HCT116 (cell line): ENCODE results near the gene IBSP. TPM values are rescaled to one million over a fixed set of nuclear protein-coding genes. Genes with fewer than 3 reads are reported as not detected.

Experiments used
- ATAC-seq: fragments of 200-7000 bp; cut with Tn5 transposase; 2 replicates; pipeline ENCODE4 v1.9.1; 2020; ENCODE audit warnings: mild to moderate bottlenecking, moderate library complexity
- BruUV-seq: library from RNA; stranded (reverse); fragments of 400-500 nt; replicated peaks from 2 replicates; lab custom pipeline; 2021; lab: Mats Ljungman, UMichigan
- CTCF ChIA-PET: fragments of 300-600 bp; sonication (Branson Sonifier 250); formaldehyde crosslinking; loops from one replicate; lab custom pipeline; 2021; ENCODE audit warnings: antibody characterized with exemption; lab: Charles Lee
- POLR2A ChIA-PET: fragments of 300-600, 350-600 bp; sonication (Branson Sonifier 250); formaldehyde crosslinking; loops from one replicate; lab custom pipeline; 2021; ENCODE audit warnings: antibody characterized with exemption; lab: Charles Lee
- RAD21 ChIA-PET, 2 experiments: fragments of 300-600 bp; sonication (Branson Sonifier 250); formaldehyde crosslinking; loops; one replicate each; lab custom pipeline; 2023; ENCODE audit warnings: low total read pairs in 2 of 2; ENCODE audit not compliant: uncharacterized antibody in 2 of 2, unreplicated experiment in 2 of 2, low non-redundant PET in 1 of 2; lab: Charles Lee
- DNase-seq: peaks from one replicate; pipeline ENCODE4 v3.0.0-alpha.2; 2010; ENCODE audit warnings: low read depth, low spot score
- H2AFZ ChIP-seq: fragments of 200-600 bp; shearing (Covaris generic), sonication (generic); 2 replicates; pipeline ENCODE4 v1.6.1; 2017; ENCODE audit warnings: low read depth, mixed run types, mixed read lengths, antibody characterized with exemption, low read length; ENCODE audit not compliant: poor library complexity, severe bottlenecking
- H3K27ac ChIP-seq: 2 replicates; pipeline ENCODE4 v1.5.1; 2012; ENCODE audit warnings: low read depth, low read length
- H3K27me3 ChIP-seq: fragments of 200-600 bp; sonication (generic); 2 replicates; pipeline ENCODE4 v1.6.1; 2016; ENCODE audit warnings: mixed run types, low read length, mixed read lengths; ENCODE audit not compliant: insufficient read depth
- H3K36me3 ChIP-seq, 2 experiments: fragments of 200-500 bp in 1 of 2; fragments of 200-600 bp in 1 of 2; sonication (Bioruptor generic) in 1 of 2; sonication (generic) in 1 of 2; 2 replicates each; pipeline versions ENCODE4 v1.5.1 to v1.6.1; 2014 to 2016; ENCODE audit warnings: low read length in 2 of 2, inconsistent platforms in 1 of 2, mixed read lengths in 1 of 2, mixed run types in 1 of 2; ENCODE audit not compliant: insufficient read depth in 2 of 2, control insufficient read depth in 1 of 2
- H3K4me1 ChIP-seq, 2 experiments: fragments of 200-600 bp in 1 of 2; sonication (generic) in 1 of 2; 2 replicates each; pipeline versions ENCODE4 v1.5.1 to v1.6.1; 2012 to 2017; ENCODE audit warnings: low read length in 2 of 2, inconsistent platforms in 1 of 2, mild to moderate bottlenecking in 1 of 2, mixed read lengths in 1 of 2, mixed run types in 1 of 2, moderate library complexity in 1 of 2; ENCODE audit not compliant: insufficient read depth in 2 of 2, control insufficient read depth in 1 of 2
- H3K4me2 ChIP-seq: fragments of 200-600 bp; sonication (generic); 2 replicates; pipeline ENCODE4 v1.6.1; 2017; ENCODE audit warnings: mixed run types, low read length, mixed read lengths
- H3K4me3 ChIP-seq, 2 experiments: fragments of 200-600 bp in 1 of 2; sonication (generic) in 1 of 2; replicated peaks in 1 of 2; 2 replicates each; pipeline ENCODE4 v1.5.1; 2011 to 2016; ENCODE audit warnings: low read length in 2 of 2, control low read depth in 1 of 2, low read depth in 1 of 2, mild to moderate bottlenecking in 1 of 2, mixed read lengths in 1 of 2, mixed run types in 1 of 2
- H3K79me2 ChIP-seq: fragments of 200-600 bp; sonication (generic); 2 replicates; pipeline ENCODE4 v1.6.1; 2017; ENCODE audit warnings: mild to moderate bottlenecking, mixed run types, low read length, moderate library complexity, mixed read lengths; ENCODE audit not compliant: insufficient read depth
- H3K9ac ChIP-seq: fragments of 200-600 bp; sonication (generic); 2 replicates; pipeline ENCODE4 v1.6.1; 2016; ENCODE audit warnings: low read length, mixed read lengths
- H3K9me2 ChIP-seq: fragments of 200-600 bp; sonication (generic), shearing (Covaris generic); 2 replicates; pipeline ENCODE4 v1.6.1; 2017; ENCODE audit warnings: mixed run types, mild to moderate bottlenecking, moderate library complexity; ENCODE audit not compliant: insufficient read depth
- H3K9me3 ChIP-seq, 2 experiments: fragments of 200-500 bp in 1 of 2; fragments of 200-600 bp in 1 of 2; sonication (Bioruptor generic) in 1 of 2; sonication (generic) in 1 of 2; 2 replicates each; pipeline ENCODE4 v1.6.1; 2014 to 2017; ENCODE audit warnings: low read length in 2 of 2, mixed read lengths in 2 of 2, inconsistent platforms in 1 of 2, low read depth in 1 of 2, mild to moderate bottlenecking in 1 of 2, mixed run types in 1 of 2, moderate library complexity in 1 of 2; ENCODE audit not compliant: control insufficient read depth in 1 of 2, insufficient read depth in 1 of 2
- H4K20me1 ChIP-seq: fragments of 200-600 bp; sonication (generic), shearing (Covaris generic); 2 replicates; pipeline ENCODE4 v1.6.1; 2017; ENCODE audit warnings: mixed run types, mild to moderate bottlenecking, moderate library complexity; ENCODE audit not compliant: insufficient read depth
- CBX3 ChIP-seq: IDR thresholded peaks from 2 replicates; pipeline ENCODE4 v1.6.1; 2012; ENCODE audit warnings: low read depth
- CEBPB ChIP-seq: IDR thresholded peaks from 2 replicates; pipeline ENCODE4 v1.6.1; 2012; ENCODE audit warnings: low read depth
- EGR1 ChIP-seq: IDR thresholded peaks from 2 replicates; pipeline ENCODE4 v1.6.1; 2012; ENCODE audit warnings: low read depth
- ELF1 ChIP-seq: IDR thresholded peaks from 2 replicates; pipeline ENCODE4 v1.6.1; 2012; ENCODE audit warnings: low read depth, borderline replicate concordance
- EZH2phosphoT487 ChIP-seq: fragments of 200-600 bp; IDR thresholded peaks from 2 replicates; pipeline ENCODE4 v1.6.1; 2018; ENCODE audit warnings: antibody characterized with exemption, borderline replicate concordance
- FOSL1 ChIP-seq: IDR thresholded peaks from 2 replicates; pipeline ENCODE4 v1.6.1; 2012; ENCODE audit warnings: low read depth
- POLR2AphosphoS5 ChIP-seq: IDR thresholded peaks from 2 replicates; pipeline ENCODE4 v1.6.1; 2011; ENCODE audit warnings: mild to moderate bottlenecking, low read depth, low read length, moderate library complexity
- RAD21 ChIP-seq: IDR thresholded peaks from 2 replicates; pipeline ENCODE4 v1.6.1; 2012; ENCODE audit warnings: low read depth, mild to moderate bottlenecking
- SIN3A ChIP-seq: IDR thresholded peaks from 2 replicates; pipeline ENCODE4 v1.6.1; 2012; ENCODE audit warnings: low read depth
- SRF ChIP-seq: IDR thresholded peaks from 2 replicates; pipeline ENCODE4 v1.6.1; 2012; ENCODE audit warnings: low read depth
- TCF7L2 ChIP-seq: IDR thresholded peaks from 2 replicates; pipeline ENCODE4 v1.7.0; 2011; ENCODE audit warnings: borderline replicate concordance, inconsistent platforms; ENCODE audit not compliant: insufficient read depth, insufficient read length; ENCODE audit errors: extremely low read depth
- YY1 ChIP-seq: IDR thresholded peaks from 2 replicates; pipeline ENCODE4 v1.6.1; 2011; ENCODE audit warnings: low read length, low read depth, moderate library complexity, mild to moderate bottlenecking; ENCODE audit not compliant: insufficient replicate concordance; ENCODE audit errors: extremely low read depth
- ZFX ChIP-seq: fragments of 450-650 bp; IDR thresholded peaks from 2 replicates; pipeline ENCODE4 v1.6.1; 2017
- ZNF274 ChIP-seq: fragments of 200-500 bp; sonication (Bioruptor generic); IDR thresholded peaks from 2 replicates; pipeline ENCODE4 v1.6.1; 2014; ENCODE audit warnings: mild to moderate bottlenecking, low read depth, low read length, inconsistent platforms
- intact Hi-C: fragments of 100-400 bp; cut with micrococcal nuclease; formaldehyde crosslinking; loops from 2 replicates; pipeline ENCODE4 v1.10.0; 2022
- total RNA-seq: library from RNA; stranded (reverse); gene quantifications from one replicate; pipeline ENCODE4 v1.2.1, GENCODE V29; 2021; ENCODE audit not compliant: unreplicated experiment
- TF ChIP-seq, protein P1 (sequence below), 3 experiments: fragments of 200-600 bp in 1 of 3; sonication (generic) in 1 of 3; IDR thresholded peaks in 2 of 3; conservative IDR thresholded peaks in 1 of 3; 2 replicates each; pipeline ENCODE4 v1.5.1; 2012 to 2017; ENCODE audit warnings: low read depth in 2 of 3, low read length in 2 of 3, antibody characterized with exemption in 1 of 3, borderline replicate concordance in 1 of 3, control low read depth in 1 of 3, mild to moderate bottlenecking in 1 of 3, mixed read lengths in 1 of 3, mixed run types in 1 of 3, moderate library complexity in 1 of 3; ENCODE audit not compliant: insufficient read depth in 1 of 3
- TF ChIP-seq, protein P2 (sequence below): IDR thresholded peaks from 2 replicates; pipeline ENCODE4 v1.6.1; 2012
- TF ChIP-seq, protein P3 (sequence below): IDR thresholded peaks from 2 replicates; pipeline ENCODE4 v1.6.1; 2012; ENCODE audit warnings: low read depth

IBSP gene
- total RNA-seq, 1 experiment from 2014 or later = not detected

DNA sequence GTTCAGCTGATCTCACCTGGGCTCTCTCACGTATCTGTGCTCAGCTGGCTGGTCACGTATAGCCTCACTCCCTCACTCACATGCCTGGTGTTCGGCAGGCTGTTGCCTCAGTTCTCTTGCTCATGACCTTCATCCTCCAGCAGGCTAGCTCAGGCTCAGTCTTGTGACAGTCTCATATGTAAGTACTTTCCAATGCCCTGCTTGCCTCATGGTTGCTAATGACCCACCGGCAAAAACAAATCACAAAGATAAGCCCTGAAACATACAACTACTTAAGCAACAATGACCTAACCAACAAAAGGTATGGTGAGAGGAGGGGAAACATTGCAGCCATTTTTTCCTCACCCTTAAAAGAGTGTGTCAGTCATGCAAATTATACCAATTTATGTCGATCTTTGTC lies 58.4 kb downstream of the IBSP start:
- ChIA-PET CTCF (interaction anchor here (1.0 to 1.4 kb wide), 4 partner anchors 9 to 354 kb away, joined by 3 to 5 read pairs (median 4); no protein-coding TSS in a partner anchor), RAD21 (no interaction called here), POLR2A (no interaction called here)
- H3K9me3 ChIP-seq = no peaks in the 10 kb centered on the region
- intact Hi-C loops = loop anchor here (10.0 kb wide), 1 partner anchor 657 kb away; no protein-coding TSS in a partner anchor
- DNase-seq (no peak), ATAC-seq (no peak)
- peaks cover 3% of the 10 kb centered on the region; the same call in 1 of the 2 replicates for H3K9me2 ChIP-seq
- H2AFZ ChIP-seq = no peak overlapping the region
- no peaks in the 10 kb centered on the region for H3K27me3 ChIP-seq
- H3K4me2 ChIP-seq = no peak overlapping the region
- no peaks in the 10 kb centered on the region for H3K36me3 ChIP-seq
- no peaks in the 10 kb centered on the region for H4K20me1 ChIP-seq
- H3K4me3 ChIP-seq = no peak overlapping the region
- H3K9ac ChIP-seq = no peak overlapping the region
- no peaks in the 10 kb centered on the region for H3K4me1 ChIP-seq
- TF ChIP-seq, protein P1, sequence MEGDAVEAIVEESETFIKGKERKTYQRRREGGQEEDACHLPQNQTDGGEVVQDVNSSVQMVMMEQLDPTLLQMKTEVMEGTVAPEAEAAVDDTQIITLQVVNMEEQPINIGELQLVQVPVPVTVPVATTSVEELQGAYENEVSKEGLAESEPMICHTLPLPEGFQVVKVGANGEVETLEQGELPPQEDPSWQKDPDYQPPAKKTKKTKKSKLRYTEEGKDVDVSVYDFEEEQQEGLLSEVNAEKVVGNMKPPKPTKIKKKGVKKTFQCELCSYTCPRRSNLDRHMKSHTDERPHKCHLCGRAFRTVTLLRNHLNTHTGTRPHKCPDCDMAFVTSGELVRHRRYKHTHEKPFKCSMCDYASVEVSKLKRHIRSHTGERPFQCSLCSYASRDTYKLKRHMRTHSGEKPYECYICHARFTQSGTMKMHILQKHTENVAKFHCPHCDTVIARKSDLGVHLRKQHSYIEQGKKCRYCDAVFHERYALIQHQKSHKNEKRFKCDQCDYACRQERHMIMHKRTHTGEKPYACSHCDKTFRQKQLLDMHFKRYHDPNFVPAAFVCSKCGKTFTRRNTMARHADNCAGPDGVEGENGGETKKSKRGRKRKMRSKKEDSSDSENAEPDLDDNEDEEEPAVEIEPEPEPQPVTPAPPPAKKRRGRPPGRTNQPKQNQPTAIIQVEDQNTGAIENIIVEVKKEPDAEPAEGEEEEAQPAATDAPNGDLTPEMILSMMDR (IDR thresholded peaks at IDR 0.05 in 2 of 3, conservative IDR thresholded peaks at IDR 0.05 in 1 of 3; ENCODE audit: borderline replicate concordance in 1 of 3, insufficient read depth in 1 of 3, low read depth in 2 of 3, low read length in 2 of 3) = no peak
- TF ChIP-seq CBX3 = no peak
- no peak for TF ChIP-seq SIN3A
- TF ChIP-seq POLR2AphosphoS5 = no peak
- TF ChIP-seq YY1 = no peak
- TF ChIP-seq FOSL1 = no peak
- TF ChIP-seq, protein P2, sequence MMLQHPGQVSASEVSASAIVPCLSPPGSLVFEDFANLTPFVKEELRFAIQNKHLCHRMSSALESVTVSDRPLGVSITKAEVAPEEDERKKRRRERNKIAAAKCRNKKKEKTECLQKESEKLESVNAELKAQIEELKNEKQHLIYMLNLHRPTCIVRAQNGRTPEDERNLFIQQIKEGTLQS = no peak
- no peak for TF ChIP-seq ZNF274
- TF ChIP-seq SRF = no peak
- no peak for TF ChIP-seq ELF1
- TF ChIP-seq EZH2phosphoT487 = no peak
- no peak for TF ChIP-seq ZFX
- TF ChIP-seq RAD21 = no peak
- TF ChIP-seq, protein P3, sequence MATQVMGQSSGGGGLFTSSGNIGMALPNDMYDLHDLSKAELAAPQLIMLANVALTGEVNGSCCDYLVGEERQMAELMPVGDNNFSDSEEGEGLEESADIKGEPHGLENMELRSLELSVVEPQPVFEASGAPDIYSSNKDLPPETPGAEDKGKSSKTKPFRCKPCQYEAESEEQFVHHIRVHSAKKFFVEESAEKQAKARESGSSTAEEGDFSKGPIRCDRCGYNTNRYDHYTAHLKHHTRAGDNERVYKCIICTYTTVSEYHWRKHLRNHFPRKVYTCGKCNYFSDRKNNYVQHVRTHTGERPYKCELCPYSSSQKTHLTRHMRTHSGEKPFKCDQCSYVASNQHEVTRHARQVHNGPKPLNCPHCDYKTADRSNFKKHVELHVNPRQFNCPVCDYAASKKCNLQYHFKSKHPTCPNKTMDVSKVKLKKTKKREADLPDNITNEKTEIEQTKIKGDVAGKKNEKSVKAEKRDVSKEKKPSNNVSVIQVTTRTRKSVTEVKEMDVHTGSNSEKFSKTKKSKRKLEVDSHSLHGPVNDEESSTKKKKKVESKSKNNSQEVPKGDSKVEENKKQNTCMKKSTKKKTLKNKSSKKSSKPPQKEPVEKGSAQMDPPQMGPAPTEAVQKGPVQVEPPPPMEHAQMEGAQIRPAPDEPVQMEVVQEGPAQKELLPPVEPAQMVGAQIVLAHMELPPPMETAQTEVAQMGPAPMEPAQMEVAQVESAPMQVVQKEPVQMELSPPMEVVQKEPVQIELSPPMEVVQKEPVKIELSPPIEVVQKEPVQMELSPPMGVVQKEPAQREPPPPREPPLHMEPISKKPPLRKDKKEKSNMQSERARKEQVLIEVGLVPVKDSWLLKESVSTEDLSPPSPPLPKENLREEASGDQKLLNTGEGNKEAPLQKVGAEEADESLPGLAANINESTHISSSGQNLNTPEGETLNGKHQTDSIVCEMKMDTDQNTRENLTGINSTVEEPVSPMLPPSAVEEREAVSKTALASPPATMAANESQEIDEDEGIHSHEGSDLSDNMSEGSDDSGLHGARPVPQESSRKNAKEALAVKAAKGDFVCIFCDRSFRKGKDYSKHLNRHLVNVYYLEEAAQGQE = no peak
- TF ChIP-seq TCF7L2 = no peak
- no peak for TF ChIP-seq CEBPB
- TF ChIP-seq EGR1 = no peak
- H3K27ac ChIP-seq = no peak overlapping the region
- no peaks in the 10 kb centered on the region for H3K79me2 ChIP-seq
- BruUV-seq = no TSS peak
